Posterior cingulate gyrus (tissue), 11 donors: ENCODE data around the gene ANKRD18A.
"Not testable (repeated sequence)": the region's sequence is repeated elsewhere in the genome, so short reads cannot be mapped to it uniquely, and the experiment has no call there.

Experiments used
- DNase-seq, 10 donors: peaks; one replicate each; pipeline versions ENCODE4 v3.0.0 to v3.0.0-alpha.2; 2020 to 2021; ENCODE audit warnings: mixed read lengths in 3 of 10
- intact Hi-C: fragments of 100-400 bp; cut with DNase I; formaldehyde crosslinking; loops from one replicate; pipeline ENCODE4 v1.15.1; 2023

The ANKRD18A gene

DNA sequence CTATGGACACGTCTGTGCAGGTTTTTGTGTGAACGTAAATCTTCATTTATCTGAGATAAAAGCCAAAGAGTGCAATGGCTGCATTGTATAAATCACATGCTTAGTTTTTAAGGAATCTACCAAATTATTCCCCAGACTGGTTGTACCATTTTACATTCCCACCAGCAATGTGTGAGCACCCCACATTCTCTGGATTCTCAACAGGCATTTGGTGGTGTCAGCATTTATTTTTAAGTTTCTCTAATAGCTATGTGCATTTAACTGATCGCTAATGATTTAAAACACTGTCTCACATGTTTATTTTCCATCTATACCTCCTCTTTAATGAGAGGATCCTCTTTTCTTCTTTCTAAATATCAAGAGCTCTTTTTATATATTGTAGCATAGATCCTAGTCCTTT lies 13.9 kb upstream of the ANKRD18A start:
- no peak for DNase-seq

DNA sequence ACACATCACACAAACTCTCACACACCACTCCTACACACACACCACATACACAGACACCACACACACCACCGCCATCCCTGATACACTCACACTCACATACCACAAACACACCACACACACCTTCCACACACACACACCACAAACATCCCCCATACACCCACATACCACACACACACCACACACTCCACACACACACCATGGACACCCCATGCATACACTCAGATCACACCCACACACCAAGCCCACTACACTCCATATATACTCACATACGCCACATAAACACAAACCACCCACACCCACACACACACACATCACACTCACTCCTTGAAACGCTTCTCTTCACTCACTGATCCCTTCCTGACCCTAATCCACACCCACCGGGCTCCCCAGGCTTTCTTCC lies 9.1 kb upstream of the ANKRD18A start:
- intact Hi-C loops, result no loop called here
- DNase-seq, result no peak

More for the DNA sequence above, 13.9 kb upstream of the ANKRD18A start:
- intact Hi-C loops, result no loop called here

DNA sequence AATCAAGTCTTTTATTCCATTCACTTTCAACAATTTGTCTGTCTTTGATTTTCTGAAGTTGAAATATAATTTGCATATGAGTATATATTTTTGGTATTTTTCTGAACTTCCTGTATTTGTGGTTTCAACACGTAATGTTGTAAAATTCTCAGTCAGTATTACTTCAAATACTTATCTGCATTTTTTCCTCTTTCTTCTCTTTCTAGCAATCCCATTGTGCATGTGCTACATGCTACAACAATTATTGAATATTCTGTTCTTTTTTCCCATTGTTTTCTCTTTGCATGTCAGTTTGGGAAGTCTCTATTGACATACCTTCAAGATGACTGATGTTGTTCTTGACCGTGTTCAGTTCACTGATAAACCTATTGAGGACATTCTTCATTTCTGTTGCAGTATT lies 5.6 kb upstream of the ANKRD18A start:
- DNase-seq, result no peak
- intact Hi-C loops, result no loop called here

DNA sequence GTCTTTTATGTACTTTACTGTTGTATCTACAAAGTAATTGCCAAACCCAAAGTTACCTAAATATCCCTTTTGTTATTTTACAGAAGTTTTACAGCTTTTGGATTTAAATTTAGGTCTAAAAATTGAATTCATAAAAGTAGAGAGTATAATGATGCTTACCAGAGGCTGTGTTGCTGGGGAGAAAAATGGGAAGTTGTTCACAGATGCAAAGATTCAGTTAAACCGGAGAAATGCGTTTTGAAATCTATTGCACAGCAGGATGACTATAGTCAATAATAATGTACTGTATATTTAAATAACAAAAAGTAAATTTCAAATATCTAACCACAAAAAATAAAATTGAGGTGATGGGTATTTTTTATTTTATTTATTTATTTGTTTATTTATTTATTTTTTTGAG lies 2.6 kb upstream of the ANKRD18A start:
- no peak for DNase-seq
- intact Hi-C loops, result no loop called here

DNA sequence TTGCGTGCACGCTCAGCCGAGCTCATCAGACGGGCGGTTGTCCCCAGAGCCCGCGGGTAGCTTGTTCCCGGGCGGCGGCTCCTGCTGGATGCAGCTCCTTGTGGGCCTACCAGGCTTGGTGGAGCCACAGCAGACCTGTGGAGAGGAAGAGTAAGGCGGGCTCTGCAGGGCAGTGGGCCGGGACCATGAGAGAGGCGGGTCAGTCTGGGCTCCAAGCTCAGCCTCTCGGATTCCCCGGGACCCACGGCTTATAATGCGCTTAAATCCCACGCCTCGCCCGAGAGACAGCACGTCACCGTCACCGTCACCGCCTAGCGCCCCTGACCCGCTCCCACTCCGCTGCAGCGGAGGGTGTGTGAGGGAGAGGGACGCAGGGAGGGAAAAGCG lies 1.9 kb upstream of the ANKRD18A start:
- intact Hi-C loops, result no loop called here
- DNase-seq, result peak in 7 of 10 donors; percentile 15 to 90 (median 28)

DNA sequence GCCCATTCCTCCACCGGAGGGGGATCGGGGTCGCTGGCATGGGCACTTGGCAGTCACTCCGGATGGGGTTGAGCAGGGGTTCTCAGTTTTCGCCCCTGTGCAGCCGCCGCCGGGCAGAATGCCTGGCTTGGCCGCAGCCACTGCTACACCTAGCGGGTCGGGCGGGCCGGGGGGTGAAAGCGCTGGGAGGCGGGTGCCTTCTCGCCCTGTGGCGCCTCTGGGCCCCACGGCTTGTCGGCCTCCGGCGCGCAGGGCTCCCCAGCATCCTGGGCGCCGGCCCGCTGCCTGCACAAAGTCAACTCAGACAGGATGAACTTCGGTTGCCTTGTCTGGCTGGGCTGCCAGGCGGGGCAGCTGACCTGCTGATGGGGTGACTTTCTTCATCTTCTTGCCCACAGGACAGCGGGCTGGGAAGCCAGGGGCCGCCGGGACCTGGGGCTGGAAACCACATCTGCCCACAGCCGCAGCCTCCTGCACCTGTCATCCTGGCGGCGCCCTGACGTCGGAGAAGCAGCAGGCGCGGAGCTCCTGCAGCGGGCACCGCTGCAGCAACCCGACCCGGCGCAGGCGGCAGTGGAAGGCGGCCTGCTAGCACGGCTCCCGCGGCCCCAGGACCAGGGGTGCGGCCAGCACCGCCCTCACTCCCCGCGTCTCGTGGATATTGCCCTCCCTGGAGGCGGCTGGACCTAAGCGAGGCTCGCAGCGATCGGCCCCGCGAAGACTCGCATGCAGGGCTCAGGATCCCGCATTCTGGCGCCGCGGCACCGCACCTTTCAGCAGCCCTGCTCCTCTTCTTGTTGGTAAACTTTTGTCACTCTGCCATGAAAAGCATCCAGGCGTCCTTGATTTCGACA lies 1.3 kb upstream of the ANKRD18A start:
- intact Hi-C loops, result no loop called here
- DNase-seq, result peak in 7 of 10 donors; percentile 13 to 86 (median 51)

DNA sequence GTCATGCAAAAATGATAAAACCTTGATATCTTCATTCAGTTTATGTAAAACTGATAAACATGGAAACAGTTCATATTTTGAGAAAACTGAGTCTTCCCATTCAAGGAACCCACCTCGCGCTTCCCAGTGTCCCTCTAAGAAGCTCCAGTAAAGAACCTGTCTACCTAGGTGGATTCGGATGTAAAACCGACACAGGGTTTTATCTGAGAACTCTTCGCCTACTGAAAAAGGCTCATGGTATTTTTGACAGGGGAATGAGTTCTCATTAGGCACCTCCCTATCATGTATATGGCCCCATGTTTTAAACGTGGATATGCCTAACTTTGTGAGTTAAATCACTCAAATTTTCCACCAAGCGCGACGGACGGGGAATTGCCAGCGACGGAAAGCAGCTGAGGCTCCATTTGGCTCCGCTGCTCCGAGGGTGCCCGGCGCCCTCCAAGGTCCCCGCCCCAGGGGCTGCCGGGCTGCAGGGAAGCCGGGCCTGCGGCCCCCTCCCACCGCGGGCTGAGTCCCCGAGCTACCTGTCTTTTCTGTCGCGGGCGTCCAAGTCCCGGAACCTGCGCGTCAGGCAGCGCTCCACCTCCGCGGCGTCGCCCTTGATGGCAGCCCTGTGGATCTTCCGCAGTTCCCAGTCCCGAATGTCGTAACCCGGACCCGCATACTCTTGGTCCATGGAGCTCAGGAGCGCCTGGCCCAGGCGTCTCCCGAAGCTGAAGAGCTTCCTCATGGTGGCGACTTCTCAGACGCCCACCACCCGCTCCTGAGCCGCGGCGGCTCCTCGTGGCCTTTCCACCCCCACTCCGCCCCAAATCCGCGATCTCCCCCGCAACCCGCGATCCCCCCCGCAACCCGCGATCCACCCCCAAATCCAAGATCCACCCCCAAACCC lies 594 bp downstream of the ANKRD18A start:
- intact Hi-C loops, result no loop called here
- peak in 4 of 10 donors; percentile 31 to 83 (median 76) for DNase-seq

DNA sequence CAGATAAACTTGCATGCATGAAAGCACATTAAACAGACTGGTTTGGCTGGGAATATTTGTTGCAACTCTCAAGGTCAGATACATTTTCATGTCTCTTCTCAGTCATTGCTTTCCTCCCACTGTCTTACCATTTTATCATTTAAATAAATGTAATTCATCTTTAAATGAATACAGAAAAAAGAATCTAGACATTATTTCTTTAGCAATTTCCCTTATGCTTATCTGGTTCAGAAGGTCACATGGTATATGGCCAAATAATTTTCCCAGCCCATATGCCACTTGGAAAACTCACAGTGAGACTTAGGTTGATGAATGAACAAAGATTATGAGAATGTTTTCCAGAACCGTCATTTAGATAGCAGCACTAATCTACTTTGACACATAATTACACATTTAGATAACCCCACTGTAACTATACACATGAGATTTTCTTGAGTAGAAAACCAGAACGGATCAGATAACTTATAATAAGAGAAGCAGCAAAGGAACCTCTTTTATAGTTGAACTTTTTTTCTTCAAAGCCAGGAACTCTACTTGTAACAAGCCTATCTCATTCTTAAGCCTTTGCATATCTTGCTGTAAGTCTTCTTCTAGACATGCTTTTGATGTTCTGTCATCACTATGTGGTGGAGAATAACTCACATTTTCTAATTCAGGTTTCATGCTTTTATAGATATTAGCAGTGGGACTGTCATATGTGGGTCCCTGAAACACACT lies 22.2 kb downstream of the ANKRD18A start:
- intact Hi-C loops, DNase-seq: not testable (repeated sequence)

DNA sequence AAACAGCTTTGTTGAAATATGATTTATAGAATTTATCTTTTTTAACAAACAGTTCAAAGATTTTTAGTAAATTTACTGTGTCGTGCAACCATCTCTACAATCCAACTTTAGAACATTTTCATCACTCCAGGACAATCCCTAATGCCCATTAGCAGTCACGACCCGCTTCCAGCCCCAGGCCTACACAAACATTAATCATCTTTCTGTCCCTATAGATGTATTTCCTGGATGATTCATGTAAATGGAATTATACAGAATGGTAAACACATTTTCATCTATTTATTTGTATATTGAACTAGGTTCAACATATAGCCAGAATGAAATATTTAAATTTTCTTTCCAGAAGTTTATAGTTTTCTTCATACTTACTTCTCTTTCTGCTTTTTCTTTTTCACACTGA lies 25.3 kb downstream of the ANKRD18A start:
- DNase-seq, intact Hi-C loops: not testable (repeated sequence)

DNA sequence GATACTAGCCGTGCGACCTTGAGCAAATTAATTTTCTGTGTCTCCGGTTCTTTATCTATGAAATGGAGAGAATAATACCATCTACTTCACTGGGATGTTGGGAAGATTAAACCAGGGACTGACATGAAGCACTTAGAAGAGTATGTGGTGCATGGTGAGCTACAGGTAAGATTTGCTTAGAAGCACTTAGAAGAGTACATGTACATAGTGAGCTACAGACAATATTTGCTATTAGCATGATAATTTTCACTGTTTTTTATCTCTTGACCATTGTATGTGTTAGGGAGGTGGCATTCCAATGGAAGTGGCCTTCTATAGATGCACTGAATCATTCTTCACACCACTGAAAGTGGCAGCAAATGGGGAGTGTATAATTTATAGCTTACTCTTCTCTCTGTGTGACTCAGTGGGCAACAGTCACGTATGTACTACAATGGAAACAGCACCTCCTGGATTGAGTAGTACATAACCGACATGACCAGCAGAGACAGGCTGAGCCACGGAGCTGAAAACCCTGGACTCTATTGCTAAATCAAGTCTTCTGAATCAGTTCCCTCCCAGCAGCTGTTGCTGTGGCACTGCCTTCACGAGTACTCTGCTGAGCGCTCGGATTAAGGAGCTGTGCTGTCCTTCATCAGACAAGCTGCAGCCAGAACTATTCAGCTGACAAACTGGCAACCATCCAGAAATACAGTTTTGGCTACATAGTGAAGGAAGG lies 28.9 kb downstream of the ANKRD18A start:
- intact Hi-C loops, result not testable (repeated sequence)
- peak in 3 of 10 donors; percentile 10 to 26 (median 26) for DNase-seq

DNA sequence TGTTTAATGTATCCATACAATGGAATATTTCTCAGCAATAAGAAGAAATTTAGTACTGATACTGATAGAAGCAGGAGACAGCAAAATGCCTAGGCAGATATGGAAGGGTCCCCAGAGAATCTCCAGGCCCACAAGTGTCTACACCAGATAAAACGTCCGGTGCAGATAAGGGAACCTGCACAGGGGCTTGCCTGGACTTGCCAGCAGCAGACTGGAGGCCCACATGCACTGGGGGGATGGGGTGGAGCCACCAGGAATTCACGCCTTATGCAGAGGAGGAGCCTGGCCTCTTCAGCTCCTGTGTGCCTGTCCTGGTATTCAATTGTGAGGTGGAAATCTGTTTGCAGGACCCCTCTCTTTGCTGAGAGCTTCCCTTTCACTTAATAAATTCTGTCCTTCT lies 36.6 kb downstream of the ANKRD18A start:
- intact Hi-C loops, DNase-seq: not testable (repeated sequence)

DNA sequence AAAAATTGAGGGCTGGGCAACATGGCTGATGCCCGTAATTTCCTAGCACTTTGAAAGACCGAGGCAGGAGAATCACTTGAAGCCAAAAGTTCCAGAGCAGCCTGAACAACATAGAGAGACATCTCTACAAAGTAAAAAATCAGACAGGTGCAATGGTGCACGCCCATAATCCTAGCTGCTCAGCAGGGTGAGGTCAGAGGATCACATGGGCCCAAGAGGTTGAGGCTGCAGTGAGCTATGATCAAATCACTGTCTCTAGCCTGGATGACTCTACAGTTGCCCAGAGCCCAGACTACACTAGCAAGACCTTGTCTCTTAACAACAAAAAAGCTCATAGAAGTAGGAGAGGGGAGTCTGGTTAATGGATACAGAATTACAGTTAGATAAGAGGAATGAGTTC lies 40.3 kb downstream of the ANKRD18A start:
- intact Hi-C loops, DNase-seq: not testable (repeated sequence)

DNA sequence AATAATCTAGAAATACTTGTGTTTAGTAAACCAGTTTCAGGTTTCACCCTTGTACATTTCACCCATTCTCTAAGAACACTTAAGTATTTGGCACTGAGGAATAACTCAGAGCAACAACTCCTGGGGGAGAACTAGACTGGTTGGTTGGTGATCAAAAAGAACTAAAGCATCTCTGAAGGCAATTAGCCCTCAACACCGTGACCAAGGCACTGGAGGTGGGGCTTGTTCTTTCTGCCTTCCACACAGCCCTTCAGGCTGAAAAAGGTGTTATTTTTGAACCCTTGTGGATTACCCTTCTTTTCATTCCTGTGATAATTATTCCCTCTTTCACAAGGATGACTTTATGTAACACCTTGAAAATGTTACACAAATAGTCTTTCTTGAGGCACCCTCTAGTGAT lies 44.2 kb downstream of the ANKRD18A start:
- intact Hi-C loops, DNase-seq: not testable (repeated sequence)

DNA sequence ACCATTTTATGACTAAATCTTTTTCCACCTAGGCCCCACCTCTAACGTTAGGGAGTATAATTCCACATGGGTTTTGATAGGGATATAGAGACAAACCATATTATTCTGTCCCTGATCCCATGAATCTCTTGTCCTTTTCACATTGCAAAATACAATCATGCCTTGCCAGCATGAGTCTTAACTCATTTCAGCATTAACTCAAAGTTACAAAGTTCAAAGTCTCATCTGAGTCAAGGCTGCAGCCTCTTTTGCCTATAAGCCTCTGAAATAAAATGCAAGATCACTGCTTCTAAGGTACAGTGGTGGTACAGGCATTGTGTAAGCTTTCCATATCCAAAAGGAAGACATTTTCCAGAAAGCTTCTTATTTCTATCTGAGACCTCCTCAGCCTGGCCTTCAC lies 54.3 kb downstream of the ANKRD18A start:
- DNase-seq, intact Hi-C loops: not testable (repeated sequence)

DNA sequence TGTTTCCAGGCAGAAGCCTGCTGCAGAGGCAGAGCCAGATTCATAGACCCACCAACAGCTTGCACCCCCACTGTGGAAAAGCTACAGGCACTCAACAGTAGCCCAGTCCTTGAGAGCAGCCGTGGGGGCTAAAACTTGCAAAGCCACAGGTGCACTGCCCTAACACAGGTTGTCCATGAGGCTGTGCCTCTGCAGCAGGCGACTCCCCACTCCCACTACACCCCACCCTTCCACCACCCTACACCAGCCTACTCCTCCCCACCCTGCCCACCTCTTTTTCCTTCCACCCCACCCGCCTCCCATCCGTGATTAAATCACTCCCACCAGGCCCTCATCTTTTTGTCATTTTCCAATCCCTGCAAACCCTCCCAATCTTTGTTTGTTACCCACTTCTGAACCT lies 55.2 kb downstream of the ANKRD18A start:
- DNase-seq, intact Hi-C loops: not testable (repeated sequence)

DNA sequence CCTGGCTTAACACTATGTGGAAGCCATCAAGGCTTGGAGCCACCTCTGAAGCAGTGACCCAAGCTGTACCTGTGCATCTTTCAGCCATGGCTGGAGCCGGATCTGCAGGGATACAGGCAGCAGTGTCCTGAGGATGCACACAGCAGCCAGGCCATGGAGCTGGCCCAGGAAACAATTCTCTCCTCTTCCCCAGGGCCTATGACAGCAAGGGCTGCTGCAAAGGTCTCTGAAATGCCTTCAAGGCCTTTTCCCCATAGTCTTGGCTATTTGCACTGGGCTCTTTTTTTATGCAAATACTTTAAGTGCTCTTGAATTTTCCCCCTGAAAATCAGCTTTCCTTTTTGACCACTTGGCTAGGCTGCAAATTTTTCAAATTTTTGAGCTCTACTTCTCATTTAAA lies 56.5 kb downstream of the ANKRD18A start:
- intact Hi-C loops, DNase-seq: not testable (repeated sequence)

DNA sequence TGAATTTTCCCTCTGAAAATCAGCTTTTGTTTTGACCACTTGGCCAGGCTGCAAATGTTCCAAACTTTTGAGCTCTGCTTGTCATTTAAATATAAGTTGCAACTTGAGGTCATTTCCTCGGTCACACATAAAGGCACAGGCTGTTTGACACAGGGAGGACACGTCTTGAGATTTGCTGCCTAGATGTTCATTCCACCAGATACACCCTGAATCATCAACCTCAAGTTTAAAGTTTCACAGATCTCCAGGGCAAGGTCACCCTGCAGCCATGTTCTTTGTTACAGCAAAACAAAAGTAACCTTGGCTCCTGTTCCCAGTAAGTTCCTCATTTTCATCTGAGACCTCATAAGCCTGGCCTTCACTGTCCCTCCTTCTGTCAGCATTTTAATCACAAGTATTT lies 59.3 kb downstream of the ANKRD18A start:
- DNase-seq, intact Hi-C loops: not testable (repeated sequence)

DNA sequence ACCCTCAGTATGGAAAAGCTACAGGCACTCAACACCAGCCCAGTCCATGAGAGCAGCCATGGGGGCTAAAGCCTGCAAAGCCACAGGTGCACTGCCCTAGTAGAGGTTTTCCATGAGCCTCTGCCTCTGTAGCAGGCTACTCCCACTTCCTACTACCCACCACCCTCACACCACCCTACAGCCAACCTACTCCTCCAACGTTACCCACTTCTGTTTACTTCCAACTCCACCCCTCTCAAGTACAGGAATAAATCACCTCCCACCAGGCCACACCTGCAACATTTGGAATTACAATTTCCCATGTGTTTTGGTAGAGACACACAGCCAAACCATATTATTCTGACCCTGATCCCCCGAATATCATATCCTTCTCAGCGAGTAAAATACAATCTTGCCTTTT lies 61.2 kb downstream of the ANKRD18A start:
- DNase-seq, intact Hi-C loops: not testable (repeated sequence)

DNA sequence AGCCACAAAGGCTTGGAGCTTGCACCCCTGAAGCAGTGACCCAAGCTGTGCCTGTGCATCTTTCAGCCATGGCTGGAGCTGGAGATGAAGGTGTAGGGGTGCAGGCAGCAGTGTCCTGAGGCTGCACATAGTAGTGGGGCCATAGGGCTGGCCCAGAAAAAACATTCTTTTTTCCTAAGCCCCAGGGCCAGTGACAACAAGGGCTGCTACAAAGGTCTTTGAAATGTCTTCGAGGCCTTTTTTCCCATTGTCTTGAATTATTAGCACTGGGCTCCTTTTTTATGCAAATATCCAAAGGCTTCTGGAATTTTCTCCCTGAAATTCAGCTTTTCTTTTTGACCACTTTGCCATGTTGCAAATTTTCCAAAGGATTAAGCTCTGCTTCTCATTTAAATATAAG lies 62.6 kb downstream of the ANKRD18A start:
- intact Hi-C loops, DNase-seq: not testable (repeated sequence)

DNA sequence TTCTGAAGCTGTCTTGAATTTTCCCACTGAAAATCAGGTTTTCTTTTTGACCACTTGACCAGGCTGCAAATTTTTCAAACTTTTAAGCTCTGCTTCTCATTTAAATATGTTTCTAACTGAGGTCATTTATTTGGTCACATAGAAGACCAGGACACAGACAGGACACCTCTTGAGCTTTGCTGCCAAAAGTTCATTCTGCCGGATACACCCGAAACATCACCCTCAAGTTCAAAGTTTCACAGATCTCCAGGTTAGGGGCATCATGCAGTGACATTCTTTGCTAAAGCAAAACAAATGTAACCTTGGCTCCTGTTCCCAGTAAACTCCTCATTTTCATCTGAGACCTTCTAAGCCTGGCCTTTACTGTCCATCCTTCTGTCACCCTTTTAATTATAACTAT lies 65.4 kb downstream of the ANKRD18A start:
- intact Hi-C loops, DNase-seq: not testable (repeated sequence)
